ENCODE data around the gene DPRX. TPM values are rescaled to one million over a fixed set of nuclear protein-coding genes. Genes with fewer than 3 reads are reported as not detected.

Gene DPRX
- total RNA-seq, 1 donor from 2014 or later: not detected

DNA sequence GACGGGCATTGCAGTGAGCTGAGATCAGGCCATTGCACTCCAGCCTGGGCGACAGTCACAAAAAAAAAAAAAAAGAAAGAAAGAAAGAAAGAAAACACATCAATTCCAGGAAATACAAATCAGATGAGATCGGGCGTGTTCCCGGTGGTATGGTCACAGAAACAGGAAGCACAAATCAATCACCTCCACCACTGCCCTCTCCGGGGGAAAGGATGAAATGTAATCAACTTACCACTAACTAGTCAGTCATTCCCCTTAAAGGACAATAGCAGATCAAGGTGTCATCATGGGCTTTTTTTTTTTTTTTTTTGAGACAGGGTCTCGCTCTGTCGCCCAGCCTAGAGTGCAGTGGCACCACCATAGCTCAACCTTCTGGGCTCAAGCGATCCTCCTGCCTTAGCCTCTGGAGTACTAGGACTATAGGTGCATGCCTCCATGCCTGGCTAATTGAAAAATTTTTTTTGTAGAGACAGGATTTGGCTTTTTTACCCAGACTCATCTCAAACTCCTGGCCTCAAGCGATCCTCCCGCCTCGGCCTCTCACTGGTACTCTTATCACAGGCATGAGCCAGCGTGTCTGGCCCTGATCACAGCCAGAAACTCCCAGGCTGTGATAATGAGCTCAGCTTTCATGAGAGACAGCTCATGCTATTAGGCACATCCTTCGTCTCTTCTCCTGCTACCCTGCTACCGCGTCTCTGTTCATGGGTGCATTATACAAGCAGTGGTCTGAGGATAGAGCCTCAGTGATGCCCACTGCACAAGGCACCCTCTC lies 6.8 kb upstream of the DPRX start:
- no peaks in the 10 kb centered on the region for H3K27me3 Mint-ChIP-seq
- no peak for DNase-seq
- no peaks in the 10 kb centered on the region for H3K4me1 Mint-ChIP-seq
- H3K9me3 Mint-ChIP-seq: peaks cover 23% of the 10 kb centered on the region
- no peak overlapping the region for H3K4me3 Mint-ChIP-seq
- H3K27ac Mint-ChIP-seq: no peak overlapping the region
- intact Hi-C loops (cut with micrococcal nuclease): no loop called here
- no peaks in the 10 kb centered on the region for H3K36me3 Mint-ChIP-seq (ENCODE audit: low read depth)

DNA sequence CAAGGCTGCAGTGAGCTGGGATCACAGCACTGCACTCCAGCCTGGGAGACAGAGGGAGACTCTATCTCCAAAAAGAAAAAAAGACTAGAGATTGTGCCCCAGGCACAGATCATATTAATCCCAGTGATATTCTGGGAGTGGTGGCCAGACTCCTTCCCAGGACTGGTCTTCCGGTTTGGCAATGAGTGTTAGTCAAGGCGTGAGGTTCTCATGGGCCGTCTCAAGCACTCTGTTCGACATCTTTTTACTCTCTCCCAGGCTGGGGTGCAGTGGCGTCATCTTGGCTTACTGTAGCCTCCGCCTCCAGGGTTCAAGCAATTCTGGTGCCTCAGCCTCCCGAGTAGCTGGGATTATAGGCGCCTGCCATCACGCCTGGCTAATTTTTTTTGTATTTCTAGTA lies 5.3 kb upstream of the DPRX start:
- H3K36me3 Mint-ChIP-seq (ENCODE audit: low read depth): no peaks in the 10 kb centered on the region
- intact Hi-C loops (cut with micrococcal nuclease): no loop called here
- H3K4me3 Mint-ChIP-seq: no peak overlapping the region
- DNase-seq: no peak
- H3K4me1 Mint-ChIP-seq: no peaks in the 10 kb centered on the region
- H3K27me3 Mint-ChIP-seq: no peaks in the 10 kb centered on the region
- peaks cover 17% of the 10 kb centered on the region for H3K9me3 Mint-ChIP-seq
- H3K27ac Mint-ChIP-seq: no peak overlapping the region

DNA sequence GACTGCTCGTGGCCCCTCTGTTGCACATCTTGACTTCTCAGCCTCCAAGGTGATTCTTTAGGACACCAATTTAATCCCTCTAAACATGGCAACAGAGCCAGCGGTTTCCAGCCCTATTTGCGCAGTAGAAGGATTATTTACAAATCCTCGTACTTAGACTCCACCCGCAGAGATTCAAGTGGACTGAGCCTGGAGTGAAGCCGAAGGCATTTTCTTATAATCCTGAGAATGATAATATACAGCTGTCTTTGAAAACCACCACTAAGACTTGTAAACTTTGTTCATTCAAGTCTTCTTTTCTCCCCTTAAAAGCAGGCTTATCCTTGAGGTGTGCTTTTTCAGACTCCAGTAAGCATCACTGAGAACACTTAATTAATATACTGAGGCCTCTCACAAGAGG lies 4.8 kb upstream of the DPRX start:
- DNase-seq: no peak
- H3K36me3 Mint-ChIP-seq (ENCODE audit: low read depth): no peaks in the 10 kb centered on the region
- H3K27ac Mint-ChIP-seq: no peak overlapping the region
- intact Hi-C loops (cut with micrococcal nuclease): no loop called here
- peaks cover 14% of the 10 kb centered on the region for H3K9me3 Mint-ChIP-seq
- no peaks in the 10 kb centered on the region for H3K27me3 Mint-ChIP-seq
- no peak overlapping the region for H3K4me3 Mint-ChIP-seq
- H3K4me1 Mint-ChIP-seq: no peaks in the 10 kb centered on the region

DNA sequence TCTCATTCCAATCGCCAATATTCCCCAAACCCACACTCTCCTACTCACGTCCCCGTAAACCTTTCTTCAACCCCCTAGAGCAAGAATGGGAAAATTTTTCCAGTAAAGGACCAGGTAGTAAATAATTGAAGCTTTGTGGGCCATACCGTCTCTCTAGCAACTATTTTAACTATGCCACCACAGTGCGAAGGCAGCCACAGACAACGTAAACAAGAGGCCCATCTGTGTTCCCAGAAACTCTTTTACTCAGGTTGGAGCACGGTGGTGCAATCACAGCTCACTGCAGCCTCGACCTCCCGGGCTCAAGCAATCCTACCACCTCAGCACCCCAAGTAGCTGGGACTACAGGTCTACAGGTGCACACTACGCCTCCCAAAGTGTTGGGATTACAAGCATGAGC lies 3.0 kb downstream of the DPRX start:
- Mint-ChIP-seq H3K9me3 (peaks cover 20% of the 10 kb centered on the region), H3K27ac (no peak overlapping the region), H3K27me3 (no peaks in the 10 kb centered on the region), H3K4me3 (no peak overlapping the region), H3K36me3 (ENCODE audit: low read depth) (peaks cover 3% of the 10 kb centered on the region), H3K4me1 (no peaks in the 10 kb centered on the region)
- DNase-seq: no peak
- intact Hi-C loops (cut with micrococcal nuclease): no loop called here

DNA sequence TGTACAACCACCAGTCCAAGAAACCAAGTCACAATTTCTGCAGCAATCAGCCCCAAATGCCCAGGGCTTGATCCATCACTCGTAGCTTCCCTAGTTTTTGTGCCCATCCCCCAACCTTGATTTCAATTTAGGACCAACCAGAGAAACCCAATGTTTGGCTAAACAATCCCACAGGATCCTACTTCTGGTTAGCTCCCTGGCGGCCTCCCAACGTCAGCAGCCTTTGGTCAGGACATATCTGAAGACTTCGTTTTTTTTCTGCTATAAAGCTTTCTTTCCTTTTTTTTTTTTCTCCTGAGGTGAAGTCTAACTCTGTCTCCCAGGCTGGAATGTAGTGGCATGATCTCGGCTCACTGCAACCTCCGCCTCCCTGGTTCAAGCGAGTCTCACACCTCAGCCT lies 7.7 kb downstream of the DPRX start:
- no peaks in the 10 kb centered on the region for H3K27me3 Mint-ChIP-seq
- no peak for DNase-seq
- peaks cover 3% of the 10 kb centered on the region for H3K36me3 Mint-ChIP-seq (ENCODE audit: low read depth)
- H3K4me3 Mint-ChIP-seq: no peak overlapping the region
- intact Hi-C loops (cut with micrococcal nuclease): no loop called here
- no peak overlapping the region for H3K27ac Mint-ChIP-seq
- H3K9me3 Mint-ChIP-seq: peaks cover 37% of the 10 kb centered on the region
- no peaks in the 10 kb centered on the region for H3K4me1 Mint-ChIP-seq

DNA sequence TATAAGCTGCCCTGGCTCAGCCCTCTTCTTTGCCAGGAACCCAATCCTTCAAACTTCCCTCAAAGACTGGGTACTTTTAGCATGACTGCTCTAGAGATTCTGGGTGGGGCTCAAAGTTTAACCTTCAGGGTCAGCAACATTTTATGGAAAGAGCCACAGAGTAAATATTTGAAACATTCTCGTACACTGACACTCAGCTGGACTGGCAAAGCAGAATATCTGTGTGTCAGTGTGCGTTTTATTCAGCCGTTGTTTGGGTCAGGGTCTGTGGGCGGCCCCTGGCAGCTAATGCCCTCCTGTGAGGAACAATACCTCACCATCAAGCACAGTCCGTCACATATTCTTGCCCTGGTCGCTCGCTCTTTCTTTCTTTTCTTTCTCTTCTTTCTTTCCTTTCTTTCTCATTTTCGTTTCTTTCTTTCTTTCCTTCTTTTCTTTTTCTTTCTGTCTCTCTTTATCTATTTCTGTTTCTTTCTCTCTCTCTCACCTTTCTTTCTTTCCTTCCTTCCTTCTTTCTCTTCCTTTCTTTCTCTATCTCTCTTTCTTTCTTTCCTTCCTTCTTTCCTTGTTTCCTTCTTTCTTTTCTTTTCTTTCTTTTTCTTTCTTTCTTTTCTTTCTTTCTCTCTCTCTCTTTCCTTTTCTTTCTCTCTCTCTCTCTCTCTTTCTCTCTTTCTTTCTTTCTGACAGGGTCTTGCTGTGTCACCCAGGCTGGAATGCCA lies 10.7 kb downstream of the DPRX start:
- intact Hi-C loops (cut with micrococcal nuclease): no loop called here
- Mint-ChIP-seq H3K4me1 (no peaks in the 10 kb centered on the region), H3K4me3 (no peak overlapping the region), H3K27ac (no peak overlapping the region), H3K36me3 (ENCODE audit: low read depth) (no peaks in the 10 kb centered on the region), H3K27me3 (no peaks in the 10 kb centered on the region), H3K9me3 (peaks cover 21% of the 10 kb centered on the region)
- no peak for DNase-seq

DNA sequence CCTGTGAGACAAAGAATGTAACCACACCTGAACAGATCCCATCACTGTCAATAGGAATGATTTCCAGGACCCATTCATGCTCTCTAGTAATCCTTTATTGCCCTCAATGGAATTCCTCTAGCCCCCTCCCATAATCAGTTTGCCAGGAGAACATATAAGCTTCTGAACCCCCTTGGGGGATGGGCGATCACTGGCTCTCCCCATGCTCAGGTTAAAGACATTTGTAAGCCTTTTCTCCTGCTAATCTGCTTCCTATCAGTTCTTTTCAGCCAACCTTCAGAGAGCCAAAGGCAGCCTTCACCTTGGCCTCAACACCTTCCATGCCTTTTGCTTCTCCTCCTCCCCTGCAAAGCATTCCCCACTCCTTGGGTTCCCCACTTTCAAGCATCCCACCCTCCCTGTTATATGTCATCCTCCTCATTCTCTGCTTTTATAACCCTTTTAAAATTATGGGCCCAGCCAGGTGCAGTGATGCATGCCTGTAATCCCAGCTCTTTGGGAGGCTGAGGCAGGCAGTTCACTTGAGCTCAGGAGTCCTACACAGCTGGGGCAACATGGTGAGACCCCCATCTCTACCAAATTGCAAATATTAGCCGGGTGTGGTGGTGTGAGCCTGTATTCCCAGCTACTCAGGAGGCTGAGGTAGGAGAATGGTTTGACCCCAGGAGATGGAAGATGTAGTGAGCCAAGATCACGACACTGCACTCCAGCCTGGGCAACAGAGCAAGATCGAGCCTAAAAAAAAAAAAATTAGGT lies 12.4 kb downstream of the DPRX start:
- no peaks in the 10 kb centered on the region for H3K36me3 Mint-ChIP-seq (ENCODE audit: low read depth)
- no peak overlapping the region for H3K27ac Mint-ChIP-seq
- H3K4me3 Mint-ChIP-seq: no peak overlapping the region
- no peaks in the 10 kb centered on the region for H3K4me1 Mint-ChIP-seq
- H3K9me3 Mint-ChIP-seq: peaks cover 21% of the 10 kb centered on the region
- intact Hi-C loops (cut with micrococcal nuclease): no loop called here
- DNase-seq: no peak
- H3K27me3 Mint-ChIP-seq: no peaks in the 10 kb centered on the region

DNA sequence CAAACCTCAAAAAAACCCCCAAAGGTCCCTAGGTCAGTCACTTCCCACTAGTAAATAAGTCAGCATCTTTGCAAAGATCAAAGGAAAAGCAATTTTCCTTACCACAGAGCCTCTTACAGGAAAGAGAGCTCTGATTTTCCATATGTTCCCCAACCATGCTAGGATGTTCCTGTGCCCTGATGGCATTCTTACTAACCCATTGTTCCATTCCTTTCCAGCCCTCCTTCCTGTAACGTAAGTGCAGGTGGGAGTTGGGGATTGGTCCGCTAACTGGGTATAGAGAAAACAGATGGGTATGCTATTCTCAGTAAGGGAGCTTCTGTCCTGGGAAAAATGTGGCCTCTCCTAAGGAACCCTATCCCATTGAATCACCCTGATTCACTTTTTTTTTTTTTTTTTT lies 14.3 kb downstream of the DPRX start:
- peaks cover 1% of the 10 kb centered on the region for H3K36me3 Mint-ChIP-seq (ENCODE audit: low read depth)
- intact Hi-C loops (cut with micrococcal nuclease): no loop called here
- no peak overlapping the region for H3K27ac Mint-ChIP-seq

DNA sequence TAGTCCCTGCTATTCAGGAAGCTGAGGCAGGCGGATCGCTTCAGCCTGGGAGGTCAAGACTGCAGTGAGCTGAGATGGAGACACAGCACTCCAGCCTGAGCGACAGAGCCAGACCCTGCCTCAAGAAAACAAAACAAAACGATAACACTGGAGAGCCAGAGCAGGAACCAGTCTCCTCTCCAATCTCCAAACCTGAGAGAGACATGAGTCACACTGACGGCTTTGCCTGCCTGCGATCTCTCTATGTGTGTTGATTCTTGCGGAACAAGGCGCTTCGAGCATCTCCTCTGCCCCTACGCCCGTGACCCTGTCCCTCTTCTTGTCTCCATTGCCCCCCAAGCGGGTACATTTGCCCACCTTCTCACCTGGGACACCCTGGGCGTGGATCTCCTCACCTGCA lies 15.6 kb downstream of the DPRX start:
- Mint-ChIP-seq H3K36me3 (ENCODE audit: low read depth) (peaks cover 1% of the 10 kb centered on the region), H3K27me3 (no peaks in the 10 kb centered on the region), H3K9me3 (peaks cover 18% of the 10 kb centered on the region), H3K4me3 (no peak overlapping the region), H3K27ac (no peak overlapping the region), H3K4me1 (no peaks in the 10 kb centered on the region)
- DNase-seq: no peak
- intact Hi-C loops (cut with micrococcal nuclease): no loop called here

More for the DNA sequence above, 14.3 kb downstream of the DPRX start:
- H3K4me3 Mint-ChIP-seq: no peak overlapping the region
- H3K4me1 Mint-ChIP-seq: no peaks in the 10 kb centered on the region
- DNase-seq: no peak
- H3K9me3 Mint-ChIP-seq: peaks cover 21% of the 10 kb centered on the region
- no peaks in the 10 kb centered on the region for H3K27me3 Mint-ChIP-seq

DNA sequence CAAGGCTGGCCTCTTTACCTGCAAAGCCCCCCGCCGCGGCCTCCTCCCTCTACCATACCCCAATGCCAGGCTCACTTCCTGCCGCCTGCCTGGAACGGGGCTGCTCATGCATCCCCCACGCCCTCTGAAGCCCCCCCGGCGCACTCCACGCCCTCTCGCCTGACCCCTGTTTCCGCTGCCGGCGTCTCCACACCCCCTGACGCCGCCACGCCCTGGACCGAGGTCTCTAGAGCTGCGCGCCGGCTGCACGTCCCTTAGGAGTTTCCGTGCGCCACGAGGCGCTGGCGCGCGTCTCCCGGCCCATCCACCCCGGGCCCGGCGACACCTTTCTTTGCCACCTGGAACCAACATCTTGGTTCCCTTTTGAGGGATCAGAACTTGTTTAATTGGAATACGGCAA lies 16.0 kb downstream of the DPRX start:
- Mint-ChIP-seq H3K27ac (no peak overlapping the region), H3K4me3 (no peak overlapping the region), H3K9me3 (peaks cover 14% of the 10 kb centered on the region), H3K36me3 (ENCODE audit: low read depth) (peaks cover 1% of the 10 kb centered on the region), H3K27me3 (no peaks in the 10 kb centered on the region), H3K4me1 (no peaks in the 10 kb centered on the region)
- DNase-seq: no peak
- intact Hi-C loops (cut with micrococcal nuclease): no loop called here

DNA sequence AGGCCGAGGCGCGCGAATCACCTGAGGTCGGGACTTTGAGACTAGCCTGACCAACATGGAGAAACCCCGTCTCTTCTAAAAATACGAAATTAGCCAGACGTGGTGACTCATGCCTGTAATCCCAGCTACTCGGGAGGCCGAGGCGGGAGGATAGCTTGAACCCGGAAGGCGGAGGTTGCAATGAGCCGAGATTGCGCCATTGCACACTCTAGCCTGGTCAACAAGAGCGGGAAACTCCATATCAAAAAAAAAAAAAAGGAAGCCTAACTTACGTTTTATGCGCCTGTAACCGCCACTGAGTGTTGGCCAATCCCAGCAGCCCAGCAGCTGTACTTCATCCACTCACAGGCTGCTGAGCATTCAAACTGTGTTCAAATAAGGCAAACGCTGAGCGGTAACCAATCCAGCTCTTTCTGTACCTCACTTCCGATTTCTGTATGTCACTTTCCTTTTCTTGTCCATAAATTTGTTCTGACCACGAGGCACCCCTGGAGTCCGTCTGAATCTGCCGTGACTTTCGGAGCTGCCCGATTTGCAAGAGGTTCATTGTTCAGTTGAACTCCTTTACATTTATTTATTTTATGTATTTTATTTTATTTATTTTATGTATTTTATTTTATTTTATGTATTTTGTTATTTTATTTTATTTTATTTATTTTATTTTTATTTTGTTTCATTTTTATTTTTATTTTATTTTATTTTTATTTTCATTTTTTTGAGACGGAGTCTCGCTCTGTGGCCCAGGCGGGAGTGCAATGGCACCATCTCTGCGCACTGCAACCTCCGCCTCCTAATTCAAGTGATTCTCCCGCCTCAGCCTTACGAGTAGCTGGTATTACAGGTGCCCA lies 18.2 kb downstream of the DPRX start:
- H3K4me1 Mint-ChIP-seq: no peaks in the 10 kb centered on the region
- peaks cover 1% of the 10 kb centered on the region for H3K36me3 Mint-ChIP-seq (ENCODE audit: low read depth)
- H3K4me3 Mint-ChIP-seq: no peak overlapping the region
- intact Hi-C loops (cut with micrococcal nuclease): no loop called here
- peaks cover under 1% of the 10 kb centered on the region for H3K9me3 Mint-ChIP-seq
- DNase-seq: no peak
- no peak overlapping the region for H3K27ac Mint-ChIP-seq
- H3K27me3 Mint-ChIP-seq: no peaks in the 10 kb centered on the region

DNA sequence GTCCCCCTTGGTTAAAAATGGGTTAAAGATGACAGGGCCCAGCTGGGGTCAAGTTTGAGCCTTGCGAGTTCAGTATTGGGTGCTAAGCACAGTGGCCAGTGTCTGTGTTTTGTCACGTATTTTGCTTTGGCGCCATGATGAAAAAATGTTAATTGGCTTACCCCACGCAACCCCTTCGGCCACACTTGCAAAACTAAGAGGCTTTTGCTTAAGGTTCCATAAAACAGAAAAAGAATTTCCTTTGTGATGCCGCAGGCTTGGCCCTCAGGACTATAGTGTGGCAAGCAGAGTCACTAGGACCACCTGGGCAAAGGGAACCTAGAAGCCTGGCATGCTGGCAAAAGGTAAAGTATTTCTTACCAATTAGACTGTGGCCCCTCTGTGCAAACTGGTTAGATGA lies 20.7 kb downstream of the DPRX start:
- H3K4me3 Mint-ChIP-seq: no peak overlapping the region

DNA sequence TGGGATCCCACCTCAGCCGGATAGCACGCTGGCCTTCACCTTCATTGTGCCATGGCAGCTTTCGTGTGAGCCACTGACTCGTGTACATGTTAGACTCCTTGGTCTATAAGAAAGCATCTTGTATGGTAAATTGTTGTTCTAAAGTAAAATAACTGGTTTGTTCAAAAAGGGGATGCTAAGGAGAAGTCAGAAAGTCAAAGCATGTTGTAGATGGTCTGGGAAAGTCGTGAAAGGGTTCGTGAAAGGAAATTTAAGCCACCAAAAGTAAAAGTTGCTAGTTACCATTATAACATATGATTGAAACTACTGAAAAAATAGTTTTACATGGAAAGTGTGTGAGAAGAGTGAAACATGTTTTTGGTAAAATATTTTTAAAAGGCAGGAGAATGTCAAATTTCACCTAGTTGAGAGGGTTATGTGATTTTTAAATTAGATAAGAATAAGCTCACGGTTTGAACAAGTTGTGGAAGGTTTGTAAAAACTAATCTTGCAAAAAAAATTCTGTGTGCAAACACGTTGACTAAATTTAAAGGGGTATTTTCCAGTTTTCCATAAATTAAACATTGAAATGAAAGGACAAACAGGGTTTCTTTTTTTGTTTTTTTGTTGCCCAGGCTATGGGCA lies 23.4 kb downstream of the DPRX start:
- Mint-ChIP-seq H3K9me3 (peaks cover 12% of the 10 kb centered on the region), H3K4me3 (no peak overlapping the region), H3K27ac (no peak overlapping the region), H3K4me1 (no peaks in the 10 kb centered on the region), H3K36me3 (ENCODE audit: low read depth) (no peaks in the 10 kb centered on the region), H3K27me3 (no peaks in the 10 kb centered on the region)
- DNase-seq: no peak
- intact Hi-C loops (cut with micrococcal nuclease): no loop called here

More for the DNA sequence above, 20.7 kb downstream of the DPRX start:
- peaks cover 7% of the 10 kb centered on the region for H3K9me3 Mint-ChIP-seq
- H3K36me3 Mint-ChIP-seq (ENCODE audit: low read depth): peaks cover 1% of the 10 kb centered on the region
- intact Hi-C loops (cut with micrococcal nuclease): no loop called here
- no peak for DNase-seq
- no peaks in the 10 kb centered on the region for H3K27me3 Mint-ChIP-seq
- no peak overlapping the region for H3K27ac Mint-ChIP-seq
- no peaks in the 10 kb centered on the region for H3K4me1 Mint-ChIP-seq

All from activated CD4-positive, alpha-beta T cell treated with anti-CD3 and anti-CD28 coated beads, Interleukin-2, amount 10 ng/mL, durations not matched to agents 24 days and 14 days (primary cell).